Gastroesophageal sphincter (tissue), 3 donors: ENCODE data around the gene TUBGCP6.

Experiments
- CTCF ChIP-seq, 4 experiments: fragments of 200-600 bp in 2 of 4; fragments of 450-650 bp in 2 of 4; sonication (generic) in 1 of 4; IDR thresholded peaks; one replicate each; pipeline ENCODE4 v1.5.1; 2017 to 2019; ENCODE audit warnings: antibody characterized with exemption in 4 of 4, mild to moderate bottlenecking in 2 of 4, moderate library complexity in 2 of 4
- EP300 ChIP-seq: sonication (generic); formaldehyde crosslinking; IDR thresholded peaks from one replicate; pipeline ENCODE4 v1.6.1; 2017; ENCODE audit warnings: antibody characterized with exemption, mild to moderate bottlenecking
- POLR2A ChIP-seq, 2 donors: fragments of 450-650 bp; IDR thresholded peaks; one replicate each; pipeline ENCODE4 v1.6.1; 2017; ENCODE audit warnings: antibody characterized with exemption in 2 of 2, mild to moderate bottlenecking in 2 of 2, moderate library complexity in 1 of 2

GRCh38 chr22:50221410-50222300, 23.2 kb downstream of the TUBGCP6 start:
- no peak for TF ChIP-seq CTCF (IDR thresholded peaks at IDR 0.05)
- no peak for TF ChIP-seq EP300
- TF ChIP-seq POLR2A (IDR thresholded peaks at IDR 0.05), result no peak
